GM12892 (cell line): ENCODE data around the gene POLD4.

Source experiments
- POLR2A ChIP-seq: IDR thresholded peaks from 2 replicates; pipeline ENCODE4 v1.6.1; 2011; ENCODE audit warnings: low read depth, low read length, control low read depth
- TAF1 ChIP-seq: IDR thresholded peaks from 2 replicates; pipeline ENCODE4 v1.6.1; 2011; ENCODE audit warnings: low read depth, mild to moderate bottlenecking, control low read depth, low read length, borderline replicate concordance

DNA sequence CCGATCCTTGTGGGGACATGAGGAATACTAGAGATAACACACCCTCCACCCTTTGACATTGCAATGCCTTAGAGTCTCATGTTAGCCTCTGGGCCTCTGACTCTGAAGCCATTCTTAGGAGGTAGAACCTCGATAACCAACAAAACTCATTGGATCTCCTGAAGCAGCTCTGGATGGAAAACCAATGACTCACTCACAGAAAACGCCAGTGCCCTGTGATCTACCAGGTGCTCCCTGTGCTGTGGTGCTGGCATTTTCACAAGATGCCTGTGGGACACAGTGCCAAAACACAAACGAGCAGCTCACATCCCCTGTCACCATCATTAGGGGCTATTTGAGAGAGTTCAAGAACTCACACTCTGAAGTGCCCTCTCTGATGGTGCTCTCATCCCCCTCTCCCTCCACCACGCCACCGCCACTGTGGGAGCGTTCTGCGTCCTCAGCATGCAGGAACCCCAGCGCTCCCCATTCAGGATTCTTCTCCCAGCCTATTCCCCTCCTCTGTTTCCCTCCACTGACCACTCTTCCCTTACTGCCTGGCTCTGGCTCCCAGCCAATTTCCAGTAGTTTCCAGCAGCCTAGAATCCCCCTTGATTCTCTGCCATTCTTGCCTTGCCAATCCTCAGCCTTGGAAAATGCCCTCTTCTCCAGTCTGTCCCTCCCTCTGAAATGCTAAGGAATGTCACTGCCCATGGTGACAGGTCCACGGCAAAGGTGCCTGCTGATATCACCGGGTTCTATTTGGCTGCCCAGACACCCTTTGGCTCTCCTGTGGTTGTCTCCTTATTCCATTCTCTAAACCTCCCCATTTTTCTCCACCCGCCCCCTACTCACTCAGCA is 4.7 kb upstream of the POLD4 start:
- no peak for TF ChIP-seq POLR2A
- no peak for TF ChIP-seq TAF1
